Measurements from ENCODE around the gene SURF6. TPM values are rescaled to one million over a fixed set of nuclear protein-coding genes. Genes with fewer than 3 reads are reported as not detected.
"Not testable (repeated sequence)": the region's sequence is repeated elsewhere in the genome, so short reads cannot be mapped to it uniquely, and the experiment has no call there.

Gene SURF6
- total RNA-seq, 2 donors from 2014 or later, result 8.2 to 13.6 TPM

- Histone ChIP-seq H3K9me3 (no peaks in the 10 kb centered on the region), H3K27me3 (no peaks in the 10 kb centered on the region), H3K4me1 (peaks cover 0 to 8% of the 10 kb centered on the region in 2 donors), H3K27ac (no peak overlapping the region), H3K36me3 (no peaks in the 10 kb centered on the region), H3K4me3 (no peak overlapping the region)
- DNase-seq (ENCODE audit: low spot score), result no peak
- TF ChIP-seq, protein P1, sequence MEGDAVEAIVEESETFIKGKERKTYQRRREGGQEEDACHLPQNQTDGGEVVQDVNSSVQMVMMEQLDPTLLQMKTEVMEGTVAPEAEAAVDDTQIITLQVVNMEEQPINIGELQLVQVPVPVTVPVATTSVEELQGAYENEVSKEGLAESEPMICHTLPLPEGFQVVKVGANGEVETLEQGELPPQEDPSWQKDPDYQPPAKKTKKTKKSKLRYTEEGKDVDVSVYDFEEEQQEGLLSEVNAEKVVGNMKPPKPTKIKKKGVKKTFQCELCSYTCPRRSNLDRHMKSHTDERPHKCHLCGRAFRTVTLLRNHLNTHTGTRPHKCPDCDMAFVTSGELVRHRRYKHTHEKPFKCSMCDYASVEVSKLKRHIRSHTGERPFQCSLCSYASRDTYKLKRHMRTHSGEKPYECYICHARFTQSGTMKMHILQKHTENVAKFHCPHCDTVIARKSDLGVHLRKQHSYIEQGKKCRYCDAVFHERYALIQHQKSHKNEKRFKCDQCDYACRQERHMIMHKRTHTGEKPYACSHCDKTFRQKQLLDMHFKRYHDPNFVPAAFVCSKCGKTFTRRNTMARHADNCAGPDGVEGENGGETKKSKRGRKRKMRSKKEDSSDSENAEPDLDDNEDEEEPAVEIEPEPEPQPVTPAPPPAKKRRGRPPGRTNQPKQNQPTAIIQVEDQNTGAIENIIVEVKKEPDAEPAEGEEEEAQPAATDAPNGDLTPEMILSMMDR (IDR thresholded peaks at IDR 0.05), result no peak
These were observed 44.7 kb upstream of the SURF6 start for GRCh38 chr9:133380734-133381133.

- H3K9me3 ChIP-seq, result no peaks in the 10 kb centered on the region
- TF ChIP-seq, protein P1 (IDR thresholded peaks at IDR 0.05), result no peak
- no peaks in the 10 kb centered on the region for H3K36me3 ChIP-seq
- no peak overlapping the region for H3K4me3 ChIP-seq
- no peak for DNase-seq (ENCODE audit: low spot score)
- H3K27ac ChIP-seq, result no peak overlapping the region
- peaks cover 0 to 12% of the 10 kb centered on the region in 2 donors for H3K4me1 ChIP-seq
- H3K27me3 ChIP-seq, result no peaks in the 10 kb centered on the region
These were observed 43.4 kb upstream of the SURF6 start for GRCh38 chr9:133379153-133380086.

DNA sequence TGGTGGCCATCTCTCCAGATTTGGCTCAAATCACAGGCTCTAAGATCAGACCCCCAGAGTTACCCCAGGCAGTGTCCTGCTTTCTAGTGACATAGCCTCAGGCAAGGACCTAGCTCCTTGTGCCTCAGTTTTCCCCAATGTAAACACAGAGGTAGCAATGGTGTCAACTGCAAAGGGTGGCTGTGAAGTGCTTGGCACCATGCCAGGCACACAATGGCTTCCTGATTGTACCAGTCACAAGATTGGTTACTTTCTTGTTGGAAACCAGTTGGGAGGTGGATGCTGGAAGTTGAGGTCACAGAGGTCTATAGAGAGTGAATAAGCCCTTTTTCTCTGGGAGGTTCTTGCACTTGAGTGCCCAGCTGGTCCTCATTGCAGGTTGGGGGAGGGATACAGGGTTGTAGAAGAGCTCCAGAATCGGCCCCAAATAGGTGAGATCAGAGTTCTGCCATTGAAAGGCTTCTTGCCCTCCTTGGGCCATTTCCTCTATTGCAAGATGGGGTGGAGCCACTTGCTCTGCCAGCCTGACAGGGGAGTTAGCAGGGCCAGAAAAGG is 42.5 kb upstream of the SURF6 start:
- no peaks in the 10 kb centered on the region for H3K9me3 ChIP-seq
- no peak overlapping the region for H3K27ac ChIP-seq
- TF ChIP-seq, protein P1 (IDR thresholded peaks at IDR 0.05), result no peak
- no peaks in the 10 kb centered on the region for H3K27me3 ChIP-seq
- peaks cover 0 to 18% of the 10 kb centered on the region in 2 donors for H3K4me1 ChIP-seq
- no peak for DNase-seq (ENCODE audit: low spot score)
- H3K36me3 ChIP-seq, result no peaks in the 10 kb centered on the region
- no peak overlapping the region for H3K4me3 ChIP-seq

GRCh38 chr9:133377721-133378216 is 41.8 kb upstream of the SURF6 start:
- H3K36me3 ChIP-seq, result peaks cover 6% of the 10 kb centered on the region
- no peak for DNase-seq (ENCODE audit: low spot score)
- TF ChIP-seq, protein P1 (IDR thresholded peaks at IDR 0.05), result no peak
- H3K4me3 ChIP-seq, result no peak overlapping the region
- no peak overlapping the region for H3K27ac ChIP-seq
- no peaks in the 10 kb centered on the region for H3K9me3 ChIP-seq
- peaks cover 0 to 25% of the 10 kb centered on the region in 2 donors for H3K4me1 ChIP-seq
- no peaks in the 10 kb centered on the region for H3K27me3 ChIP-seq

GRCh38 chr9:133377280-133377679 is 41.3 kb upstream of the SURF6 start:
- not testable (repeated sequence) for H3K4me3 ChIP-seq; H3K27me3 ChIP-seq; H3K36me3 ChIP-seq; H3K9me3 ChIP-seq; DNase-seq (ENCODE audit: low spot score); H3K27ac ChIP-seq
- peaks cover 0 to 30% of the 10 kb centered on the region in 2 donors for H3K4me1 ChIP-seq

Measured in right atrium auricular region (tissue), 2 donors.